Hematopoietic multipotent progenitor cell treated with erythropoietin and hydrocortisone succinate and interleukin-3 and kit ligand, for 17 days (in vitro differentiated cells): ENCODE measurements around the gene RPL36.
"Not testable (repeated sequence)": the region's sequence is repeated elsewhere in the genome, so short reads cannot be mapped to it uniquely, and the experiment has no call there.

Source experiments
- DNase-seq: peaks from one replicate; pipeline ENCODE4 v3.0.0-alpha.2; 2015; ENCODE audit warnings: low spot score

Gene RPL36

DNA sequence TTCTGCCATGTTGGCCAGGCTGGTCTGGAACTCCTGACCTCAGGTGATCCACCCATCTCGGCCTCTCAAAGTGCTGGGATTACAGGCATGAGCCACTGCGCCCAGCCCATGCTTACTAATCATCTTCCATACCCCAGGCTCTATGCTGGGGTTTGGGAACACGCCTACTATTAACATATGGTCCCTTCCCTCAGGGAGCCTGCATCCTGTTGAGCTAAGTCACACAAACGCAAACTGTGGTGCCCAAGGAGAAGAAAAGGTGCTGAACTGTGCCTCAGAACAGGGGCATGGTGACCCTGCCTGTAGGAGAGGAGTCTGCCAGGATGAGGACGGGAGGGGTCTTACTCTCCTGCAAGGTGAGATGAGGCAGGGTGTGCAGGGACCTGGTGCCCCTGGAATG lies 15.4 kb upstream of the RPL36 start:
- DNase-seq: no peak

DNA sequence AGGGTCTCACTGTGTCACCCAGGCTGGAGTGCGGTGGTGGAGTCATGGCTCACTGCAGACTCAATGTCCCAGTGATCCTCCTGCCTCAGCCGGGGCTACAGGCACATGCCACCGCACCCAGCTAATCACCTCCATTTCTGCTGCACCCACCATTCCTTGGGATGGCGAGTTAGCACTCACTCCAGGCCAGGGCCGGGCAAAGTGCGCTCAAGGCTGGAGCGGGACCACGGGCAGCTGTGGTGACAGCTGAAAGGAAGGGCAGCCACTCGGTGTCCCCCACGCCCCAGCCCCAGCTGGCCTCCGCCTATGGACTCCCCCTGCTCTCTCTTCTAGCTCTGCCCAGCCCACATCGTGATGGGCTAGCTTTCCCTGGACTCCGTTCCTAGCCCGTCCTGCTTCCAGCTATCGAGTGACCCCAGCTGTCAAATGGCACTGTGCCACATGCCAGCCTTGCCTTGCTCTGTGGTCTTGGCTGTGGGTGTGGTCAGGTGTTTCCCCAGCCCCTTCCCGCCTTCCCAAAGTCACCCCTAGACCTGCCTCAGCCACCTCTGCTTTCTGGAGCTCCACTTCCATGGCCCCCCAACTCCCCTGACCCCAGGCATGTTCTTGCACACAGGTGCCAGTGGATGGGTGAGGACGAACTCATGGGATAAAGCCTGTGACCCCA lies 13.9 kb upstream of the RPL36 start:
- no peak for DNase-seq

DNA sequence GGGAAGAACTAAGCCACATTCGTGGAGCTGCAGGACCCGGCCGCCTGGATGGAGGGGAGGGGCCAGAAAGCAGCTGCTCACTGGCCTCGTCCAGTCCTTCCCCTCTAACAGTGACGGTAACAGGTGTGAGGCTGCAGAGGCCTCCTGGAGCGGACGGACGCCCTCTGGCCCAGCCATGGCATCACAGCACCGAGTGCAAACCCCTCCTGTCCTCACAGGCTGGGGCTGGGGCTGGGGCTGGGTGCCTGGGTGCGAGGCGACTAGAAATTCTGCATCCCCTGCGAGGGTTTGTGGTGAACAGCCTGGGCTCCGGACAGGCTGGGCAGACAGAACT lies 13.4 kb upstream of the RPL36 start:
- no peak for DNase-seq

DNA sequence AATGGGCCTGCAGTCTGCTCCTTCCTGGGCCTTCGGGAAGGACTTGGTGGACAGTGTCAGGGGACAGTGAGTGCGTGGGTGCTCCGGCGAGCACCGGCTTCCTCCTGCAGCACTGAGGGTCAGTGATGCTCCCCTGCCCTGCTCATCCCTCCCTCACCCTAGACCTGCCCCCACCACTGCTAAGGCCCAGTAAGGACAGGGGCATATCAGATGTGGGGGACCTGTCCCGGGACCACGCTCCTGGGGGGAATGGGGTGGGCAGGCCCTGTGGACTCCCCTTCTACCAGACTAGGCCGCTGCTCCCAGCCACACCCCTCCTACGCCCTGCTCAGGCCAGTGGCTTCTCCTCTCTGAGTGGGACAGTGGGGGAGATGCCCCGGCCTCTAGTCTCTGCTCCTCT lies 13.0 kb upstream of the RPL36 start:
- no peak for DNase-seq

DNA sequence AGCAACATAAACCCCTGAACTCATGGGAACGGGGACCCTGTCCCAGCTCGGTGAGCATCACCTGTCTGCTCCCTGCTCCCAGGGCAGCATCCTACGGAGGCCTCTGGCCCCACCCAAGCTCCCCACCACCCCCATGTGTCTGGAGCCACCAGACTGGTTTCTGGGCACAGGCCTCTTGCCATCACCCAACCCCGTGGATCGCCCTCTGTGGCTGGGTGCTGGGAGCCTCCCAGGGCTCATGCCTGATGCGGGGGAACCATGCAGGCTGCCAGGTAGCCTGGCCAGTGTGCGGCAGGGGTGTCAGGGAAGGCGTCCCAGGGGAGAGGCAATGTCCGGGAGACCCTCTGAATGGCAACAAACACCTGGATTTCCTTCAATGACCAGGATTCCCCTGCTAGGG lies 12.5 kb upstream of the RPL36 start:
- DNase-seq: no peak

DNA sequence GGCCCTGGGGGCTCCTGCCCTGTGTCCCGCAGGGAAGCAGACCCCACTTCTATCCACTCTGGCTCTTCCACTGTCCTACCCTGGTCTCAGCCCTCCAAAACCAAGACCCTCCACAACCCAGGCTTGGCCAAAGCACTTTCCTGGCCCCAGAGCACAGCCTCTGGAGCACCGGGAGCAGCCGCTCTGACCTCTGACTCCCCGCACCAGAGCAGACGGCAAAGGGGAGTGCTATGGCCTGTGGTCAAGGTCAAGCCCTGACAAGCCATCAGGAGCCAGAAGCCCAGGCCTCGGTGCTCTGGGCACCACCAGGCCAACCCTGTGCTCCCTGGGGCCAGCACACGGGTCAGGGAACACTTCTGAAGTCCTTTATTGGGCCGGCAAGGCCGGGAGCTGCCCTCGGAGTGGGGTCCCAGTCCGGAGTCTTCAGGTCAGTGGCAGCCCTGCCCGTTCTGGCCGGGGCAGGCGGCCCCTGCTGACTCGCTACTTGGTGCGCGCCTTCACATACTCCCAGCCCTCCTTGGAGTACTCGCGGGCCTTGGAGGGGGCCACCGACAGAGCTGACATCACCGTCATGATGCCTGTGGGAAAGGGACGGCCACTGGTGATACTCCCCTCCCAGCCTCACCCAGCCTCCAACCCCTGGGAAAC lies 11.9 kb upstream of the RPL36 start:
- no peak for DNase-seq

DNA sequence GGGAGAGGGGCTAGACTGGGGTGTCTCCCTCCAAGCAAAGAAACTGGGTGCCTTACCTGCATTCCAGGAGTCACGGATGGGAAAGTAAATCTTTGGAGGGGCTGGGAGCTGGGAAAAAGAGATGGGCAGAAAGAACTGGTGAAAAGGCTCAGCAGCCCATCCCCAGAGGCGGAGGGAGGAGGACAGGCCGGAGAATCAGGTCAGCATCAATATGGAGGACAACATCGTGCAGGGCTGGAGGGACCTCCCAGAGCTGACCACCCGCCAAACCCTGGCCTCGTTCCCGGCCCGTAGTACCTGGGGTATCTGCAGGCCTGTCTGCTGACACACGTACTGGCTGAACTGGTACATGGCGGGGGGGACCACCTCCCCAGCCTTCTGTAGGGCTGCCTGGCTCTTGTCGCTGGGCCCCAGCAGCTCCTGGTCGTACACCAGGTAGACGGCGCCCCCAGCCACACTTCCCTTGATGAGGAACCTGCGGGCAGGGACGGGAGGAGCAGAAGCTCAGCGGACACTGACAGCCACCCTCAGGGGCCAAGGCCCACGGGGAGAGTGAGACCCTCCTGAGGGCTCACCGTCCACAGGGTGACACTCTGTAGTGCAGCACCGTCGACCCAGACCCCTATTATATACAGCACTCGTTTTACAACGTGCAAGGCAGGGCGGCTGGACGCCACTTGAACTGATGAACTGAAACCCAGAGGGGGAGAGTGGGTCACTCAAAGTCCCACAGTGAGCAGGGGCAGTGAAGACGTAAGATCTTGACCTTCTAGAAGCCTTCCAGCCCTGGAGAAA lies 10.6 kb upstream of the RPL36 start:
- DNase-seq: no peak

DNA sequence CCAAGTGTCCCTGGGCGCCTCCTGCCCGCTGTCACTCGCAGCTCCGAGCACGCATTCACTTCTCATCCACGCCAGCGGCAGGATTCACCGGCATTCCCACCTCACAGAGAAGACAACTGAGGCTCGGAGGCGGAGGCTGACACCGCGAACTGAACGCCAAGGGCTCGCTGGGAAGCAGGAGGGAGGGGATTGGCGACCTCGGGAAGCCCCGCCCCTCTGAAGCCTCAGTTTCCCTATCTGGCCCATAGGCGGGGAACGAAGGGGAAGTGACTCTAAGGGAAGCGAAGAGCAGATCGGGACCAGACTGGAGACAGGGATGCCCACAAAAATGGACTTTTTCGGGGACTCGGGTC lies 10.0 kb upstream of the RPL36 start:
- no peak for DNase-seq

DNA sequence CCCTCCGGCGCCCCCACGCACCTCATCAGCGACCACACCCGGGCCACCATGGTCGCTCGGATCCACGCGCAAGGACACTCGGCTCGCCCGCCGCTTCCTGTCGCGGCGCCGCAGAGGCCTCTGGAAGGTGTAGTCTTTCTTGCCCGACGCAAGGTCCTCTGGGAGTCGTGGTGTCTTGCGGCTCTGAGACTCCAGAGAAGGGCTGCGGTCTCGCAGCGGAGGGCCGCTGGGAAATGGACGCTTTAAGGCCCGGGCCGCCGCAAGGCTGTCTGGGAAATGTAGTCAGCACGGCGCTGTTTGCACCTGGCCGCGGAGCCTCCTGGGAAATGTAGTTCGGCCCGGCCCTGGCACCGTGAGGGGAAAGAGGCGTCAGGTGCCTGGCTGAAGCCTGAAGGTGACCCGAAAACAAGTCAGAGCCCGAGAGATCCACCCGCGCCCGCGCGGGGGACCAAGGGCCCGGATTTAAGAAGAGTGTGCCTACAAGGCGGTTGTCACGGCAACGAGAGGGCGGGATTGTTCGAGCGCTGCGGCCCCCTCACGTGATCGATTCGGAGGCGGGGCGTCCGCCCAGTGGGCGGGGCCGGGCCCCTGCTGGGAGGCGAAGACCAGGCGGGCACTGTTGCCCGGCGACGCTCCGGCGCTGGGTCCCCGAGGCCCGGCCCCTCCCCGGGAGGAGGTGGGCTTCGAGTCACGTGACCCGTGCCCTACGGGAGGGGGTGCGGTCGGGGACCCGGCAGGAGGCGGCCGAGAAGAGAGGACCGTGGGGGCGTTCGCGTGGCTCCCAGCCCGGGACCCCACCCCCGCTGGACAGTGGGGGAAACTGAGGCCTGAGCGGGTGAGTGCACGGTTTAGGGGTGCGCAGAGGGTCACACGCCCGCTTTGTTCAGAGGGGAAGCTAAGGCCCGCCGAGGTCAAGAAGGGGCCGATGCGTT lies 9.4 kb upstream of the RPL36 start, which contains the start of the genes HSD11B1L and MICOS13:
HSD11B1L (plus strand) TSS at position 591 of the 932 bp plus-strand sequence. CDS start 3,806 bp downstream, outside the sequence.
MICOS13 (minus strand) TSS at position 80 of the 932 bp plus-strand sequence; CDS start at position 50, 30 bp downstream.
- DNase-seq: peak; percentile 99

DNA sequence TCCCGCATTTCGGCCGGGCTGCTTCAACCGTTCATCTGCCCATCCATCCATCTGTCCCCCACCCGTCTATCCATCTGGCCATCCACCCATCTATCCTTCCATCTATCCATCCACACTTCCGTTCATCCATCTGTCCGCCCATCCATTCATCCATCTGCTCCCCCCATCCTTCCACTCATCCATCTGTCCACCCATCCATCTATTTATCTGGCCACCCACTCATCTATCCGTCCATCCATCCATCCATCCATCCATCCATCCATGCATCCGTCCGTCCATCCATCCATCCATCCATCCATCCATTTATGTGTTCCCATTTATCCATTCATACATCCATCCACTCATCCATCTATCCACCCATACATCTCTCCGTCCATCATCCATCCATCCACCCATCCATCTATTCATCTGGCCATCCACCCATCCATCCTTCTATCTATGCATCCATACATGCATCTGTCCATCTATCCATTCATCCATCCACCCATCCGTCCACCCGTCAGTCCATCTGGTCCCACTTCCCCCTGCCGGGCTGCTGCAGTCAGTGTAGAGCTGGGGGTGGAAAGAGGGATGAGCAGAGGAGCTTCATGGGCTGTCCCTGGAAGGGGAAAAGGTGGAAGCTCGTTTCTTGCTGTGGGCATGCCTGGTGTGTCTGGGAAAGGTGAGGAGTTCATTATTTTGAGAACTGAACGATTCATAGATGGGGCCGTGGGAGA lies 8.5 kb upstream of the RPL36 start:
- DNase-seq: no peak

DNA sequence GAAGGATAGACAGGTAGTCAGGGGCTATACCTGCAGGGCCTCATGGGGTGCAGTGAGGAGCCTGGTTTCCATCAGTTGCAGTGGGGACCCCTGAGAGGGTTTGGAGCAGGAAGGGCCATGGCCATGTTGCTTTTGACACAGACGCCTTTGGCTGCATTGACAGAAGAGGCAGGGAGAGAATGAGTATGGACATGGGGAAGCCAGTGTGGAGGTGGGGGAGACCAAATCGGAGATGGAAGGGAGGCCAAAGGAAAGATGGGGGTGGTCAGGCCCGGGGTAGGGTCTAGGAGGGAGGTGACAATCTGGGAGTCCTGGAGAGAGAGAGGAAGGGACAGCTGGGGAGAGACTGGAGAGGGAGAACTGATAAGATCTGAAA lies 8.0 kb upstream of the RPL36 start:
- DNase-seq: no peak

DNA sequence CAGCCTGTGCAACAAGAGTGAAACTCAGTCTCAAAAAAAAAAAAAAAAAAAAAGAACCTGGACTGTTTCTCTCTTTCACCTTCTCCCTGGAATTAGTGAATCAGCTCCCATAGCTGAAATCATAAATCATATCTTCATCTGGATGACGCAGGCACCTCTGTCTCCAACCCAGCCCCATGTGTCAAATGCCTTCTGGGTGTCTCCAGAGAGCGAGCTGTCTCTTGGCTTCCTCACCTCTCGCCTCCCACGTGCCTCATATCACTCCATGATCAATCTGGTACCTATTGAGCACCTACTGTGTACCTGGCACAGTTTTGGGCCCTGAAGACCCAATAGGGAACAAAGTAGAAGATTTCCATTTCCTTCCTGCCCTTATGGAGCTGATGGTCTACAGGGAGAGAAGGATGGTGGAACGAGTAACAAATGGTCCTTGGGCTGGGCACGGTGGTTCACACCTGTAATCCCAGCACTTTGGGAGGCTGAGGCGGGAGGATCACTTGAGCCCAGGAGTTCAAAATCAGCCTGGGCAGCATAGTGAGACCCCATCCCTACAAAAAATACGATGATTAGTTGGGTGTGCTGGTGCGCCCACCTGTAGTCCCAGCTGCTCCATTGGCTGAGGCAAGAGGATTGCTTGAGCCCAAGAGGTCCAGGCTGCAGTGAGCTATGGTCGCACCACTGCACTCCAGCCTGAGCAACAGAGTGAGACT lies 6.8 kb upstream of the RPL36 start:
- DNase-seq: no peak

DNA sequence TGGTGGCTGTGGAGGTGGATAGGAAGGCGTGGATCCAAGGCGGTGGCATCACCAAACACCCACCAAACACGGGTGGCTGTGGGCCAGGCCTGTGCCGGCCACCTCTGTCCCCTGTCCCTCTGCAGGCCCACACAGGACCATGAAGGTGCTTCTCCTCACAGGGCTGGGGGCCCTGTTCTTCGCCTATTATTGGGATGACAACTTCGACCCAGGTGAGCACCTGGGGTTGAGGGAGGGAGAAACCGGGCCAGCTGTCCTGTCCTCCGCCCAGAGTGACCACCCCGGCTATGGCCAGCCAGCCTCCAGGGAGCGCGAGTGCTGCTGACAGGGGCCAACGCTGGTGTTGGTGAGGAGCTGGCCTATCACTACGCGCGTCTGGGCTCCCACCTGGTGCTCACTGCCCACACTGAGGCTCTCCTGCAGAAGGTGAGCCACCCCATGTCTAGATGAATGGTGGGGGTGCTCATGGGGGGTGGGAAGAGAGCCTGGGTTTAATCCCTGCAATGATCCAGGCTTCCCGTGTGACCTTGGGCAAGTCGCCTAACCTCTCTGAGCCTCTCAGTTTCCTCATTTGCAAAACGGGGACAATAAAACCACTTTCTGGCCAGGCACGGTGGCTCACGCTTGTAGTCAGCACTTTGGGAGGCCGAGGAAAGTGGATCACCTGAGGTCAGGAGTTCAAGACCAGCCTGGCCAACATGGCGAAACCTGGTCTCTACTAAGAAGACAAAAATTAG lies 5.2 kb upstream of the RPL36 start:
- DNase-seq: no peak

DNA sequence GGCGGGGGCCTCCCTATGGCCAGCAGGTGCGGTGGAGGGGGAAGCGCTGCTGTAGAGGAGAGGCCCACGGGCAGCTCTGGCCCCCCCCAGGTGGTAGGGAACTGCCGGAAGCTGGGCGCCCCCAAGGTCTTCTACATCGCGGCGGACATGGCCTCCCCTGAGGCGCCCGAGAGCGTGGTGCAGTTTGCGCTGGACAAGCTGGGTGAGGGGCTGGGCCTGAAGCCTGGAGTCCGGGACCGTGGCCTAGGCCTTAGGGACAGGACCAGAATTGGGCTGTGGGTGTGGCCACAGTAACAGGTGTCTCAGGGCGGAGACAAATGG lies 3.8 kb upstream of the RPL36 start:
- DNase-seq: no peak

DNA sequence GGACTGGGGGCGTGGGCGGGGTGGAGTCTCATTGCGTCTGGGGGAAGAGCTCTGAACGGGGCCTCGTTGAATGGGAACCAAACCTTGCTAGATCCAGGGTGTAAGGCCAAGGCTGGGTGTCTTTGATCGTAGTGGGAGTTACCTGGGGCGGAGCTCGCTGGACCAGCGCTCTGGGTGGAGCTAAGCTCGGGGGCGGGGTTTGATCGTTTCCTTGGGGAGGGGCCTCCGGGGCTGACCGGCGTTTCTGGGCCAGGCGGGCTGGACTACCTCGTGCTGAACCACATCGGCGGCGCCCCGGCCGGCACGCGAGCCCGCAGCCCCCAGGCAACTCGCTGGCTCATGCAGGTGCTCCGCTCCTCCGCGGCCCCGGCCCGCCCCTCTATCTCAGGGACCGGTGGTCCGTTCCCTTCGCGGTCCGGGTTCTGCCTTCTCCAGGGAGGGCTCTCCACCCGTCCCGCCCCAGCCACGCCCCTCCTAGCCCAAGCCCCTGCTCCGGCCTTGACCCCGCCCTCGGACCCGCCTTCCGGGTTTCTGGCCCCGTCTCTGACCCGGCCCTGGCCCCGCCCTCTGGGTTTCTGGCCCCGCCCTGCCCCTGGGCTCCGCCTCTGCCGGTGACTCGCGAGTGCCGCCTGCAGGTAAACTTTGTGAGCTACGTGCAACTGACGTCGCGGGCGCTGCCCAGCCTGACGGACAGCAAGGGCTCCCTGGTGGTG lies 3.3 kb upstream of the RPL36 start:
- peak; percentile 97 for DNase-seq

DNA sequence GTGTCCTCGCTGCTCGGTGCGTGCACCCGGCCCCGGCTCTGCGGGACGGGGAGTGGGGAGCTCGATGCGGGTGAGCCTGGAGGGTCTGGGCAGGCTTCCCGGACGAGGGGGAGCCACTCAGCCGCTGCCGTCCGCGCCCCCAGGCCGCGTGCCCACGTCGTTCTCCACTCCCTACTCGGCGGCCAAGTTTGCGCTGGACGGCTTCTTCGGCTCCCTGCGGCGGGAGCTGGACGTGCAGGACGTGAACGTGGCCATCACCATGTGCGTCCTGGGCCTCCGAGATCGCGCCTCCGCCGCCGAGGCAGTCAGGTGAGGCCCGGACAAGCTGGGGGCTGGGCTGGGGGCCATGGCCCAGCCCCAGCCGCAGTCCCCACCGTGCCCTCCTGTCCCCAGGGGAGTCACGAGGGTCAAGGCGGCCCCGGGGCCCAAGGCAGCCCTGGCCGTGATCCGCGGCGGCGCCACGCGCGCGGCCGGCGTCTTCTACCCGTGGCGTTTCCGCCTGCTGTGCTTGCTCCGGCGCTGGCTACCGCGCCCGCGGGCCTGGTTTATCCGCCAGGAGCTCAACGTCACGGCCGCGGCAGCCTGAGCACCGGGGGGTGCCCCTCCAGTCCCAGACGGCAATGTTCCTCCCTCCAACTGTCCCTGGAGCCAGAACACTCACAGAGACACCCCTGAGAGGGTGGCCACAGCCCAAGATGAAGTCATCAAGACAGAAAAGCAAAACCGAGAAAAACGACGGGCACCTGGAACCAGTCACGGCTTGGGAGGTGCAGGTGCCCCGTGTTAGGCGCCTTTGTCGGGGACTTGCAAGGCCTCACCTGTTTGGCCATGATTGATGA lies 2.5 kb upstream of the RPL36 start:
- DNase-seq: no peak

DNA sequence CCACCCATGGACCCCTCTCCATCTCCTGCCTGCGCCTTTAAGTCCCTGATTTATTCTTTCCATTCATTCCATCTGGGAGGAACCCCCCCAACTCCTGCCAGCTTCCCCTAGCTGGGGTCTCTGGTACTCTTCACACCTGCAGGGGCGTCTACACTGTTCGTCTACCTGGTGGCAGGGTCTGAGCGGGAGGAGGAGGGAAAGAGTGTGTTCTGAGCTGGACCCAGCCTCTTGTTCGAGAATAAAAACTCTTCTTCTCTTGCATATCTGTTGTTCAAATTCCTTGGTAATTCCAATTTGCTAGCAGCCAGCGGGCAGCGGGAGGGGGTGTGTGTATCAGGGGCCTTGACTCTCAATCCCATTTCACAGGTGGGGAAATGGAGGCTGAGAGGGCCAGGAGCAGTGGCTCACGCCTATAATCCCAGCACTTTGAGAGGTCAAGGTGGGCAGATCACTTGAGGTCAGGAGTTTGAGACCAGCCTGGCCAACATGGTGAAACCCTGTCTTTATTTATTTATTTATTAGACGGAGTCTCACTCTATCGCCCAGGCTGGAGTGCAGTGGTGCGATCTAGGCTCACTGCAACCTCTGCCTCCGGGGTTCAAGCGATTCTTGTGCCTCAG lies 1.7 kb upstream of the RPL36 start:
- DNase-seq: not testable (repeated sequence)
